SKM-1 treated with dmso at 0.1 percent for 144 hours (cell line): ENCODE measurements around the gene C1orf232.

Experiments
- DNase-seq: peaks from one replicate; lab custom pipeline; 2025; ENCODE audit not compliant: unreplicated experiment; lab: John Stamatoyannopoulos, UW

Gene C1orf232

GRCh38 chr1:26180010-26180506 is 11.3 kb upstream of the C1orf232 start:
- no peak for DNase-seq

GRCh38 chr1:26177182-26177684 is 8.5 kb upstream of the C1orf232 start, which contains the start of gene CNKSR1:
Gene CNKSR1, plus strand, starts transcription at chr1:26177491. Its CDS starts 57 bp downstream, at chr1:26177548.
- DNase-seq: no peak

GRCh38 chr1:26175346-26175745 is 6.6 kb upstream of the C1orf232 start:
- DNase-seq: no peak

- DNase-seq: no peak
Observed at GRCh38 chr1:26171084-26172072, 2.6 kb upstream of the C1orf232 start, which contains the start of gene ZNF593OS. Gene ZNF593OS, minus strand, starts transcription at chr1:26171832. Its CDS starts 171 bp downstream, at chr1:26171661.

DNA sequence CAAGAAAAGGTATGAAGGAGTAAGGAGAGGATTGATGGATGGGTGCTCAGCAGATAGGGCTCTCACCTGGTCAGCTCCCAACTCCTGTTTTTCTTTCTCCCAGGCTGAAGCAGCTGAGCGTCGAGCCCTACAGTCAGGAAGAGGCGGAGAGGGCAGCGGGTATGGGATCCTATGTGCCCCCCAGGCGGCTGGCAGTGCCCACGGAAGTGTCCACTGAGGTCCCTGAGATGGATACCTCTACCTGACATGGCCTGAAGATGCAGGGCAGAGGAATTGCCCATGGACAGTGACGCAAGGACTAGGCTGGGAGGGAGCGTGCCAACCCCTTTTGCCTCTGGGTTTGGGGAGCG is 1.7 kb upstream of the C1orf232 start:
- no peak for DNase-seq

DNA sequence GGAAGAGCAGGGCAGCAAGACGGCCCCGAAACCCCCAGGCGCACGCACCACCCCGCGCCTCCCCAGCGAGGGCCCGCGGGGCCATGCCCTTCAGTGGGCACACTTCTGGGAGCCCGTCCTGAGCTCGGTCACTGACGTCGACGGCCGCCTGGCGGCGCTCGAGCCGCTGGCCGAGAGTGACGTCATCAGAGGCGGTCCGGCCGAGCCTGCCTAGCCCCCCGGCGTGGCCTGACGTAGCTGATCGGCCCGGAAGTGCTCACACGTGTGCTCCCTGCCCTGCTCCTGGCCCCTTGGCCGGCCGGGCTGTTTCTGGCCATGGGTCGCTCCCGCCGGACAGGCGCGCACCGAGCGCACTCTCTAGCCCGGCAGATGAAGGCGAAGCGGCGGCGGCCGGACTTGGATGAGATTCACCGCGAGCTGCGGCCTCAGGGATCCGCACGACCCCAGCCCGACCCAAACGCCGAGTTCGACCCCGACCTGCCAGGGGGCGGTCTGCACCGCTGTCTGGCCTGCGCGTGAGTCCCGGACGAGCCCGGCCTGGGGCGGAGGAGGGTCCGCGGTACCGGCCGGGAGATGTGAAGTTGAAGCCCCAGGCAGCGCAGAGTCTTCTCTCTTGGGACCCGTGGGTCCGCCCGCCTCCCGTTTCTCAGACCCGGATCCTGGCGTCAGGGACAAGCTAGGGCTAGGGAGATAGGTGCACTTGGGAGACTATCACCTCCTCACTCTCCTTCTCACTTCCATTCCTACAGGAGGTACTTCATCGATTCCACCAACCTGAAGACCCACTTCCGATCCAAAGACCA is 1.1 kb upstream of the C1orf232 start, which contains the start of gene ZNF593:
Gene ZNF593 (plus strand): TSS at position 240 of the 803 bp plus-strand sequence. CDS start 76 bp downstream, at position 316.
- peak; percentile 90 for DNase-seq

GRCh38 chr1:26169198-26169554 is 413 bp upstream of the C1orf232 start:
- DNase-seq: no peak

GRCh38 chr1:26166719-26167281 is 2.0 kb downstream of the C1orf232 start:
- DNase-seq: no peak

DNA sequence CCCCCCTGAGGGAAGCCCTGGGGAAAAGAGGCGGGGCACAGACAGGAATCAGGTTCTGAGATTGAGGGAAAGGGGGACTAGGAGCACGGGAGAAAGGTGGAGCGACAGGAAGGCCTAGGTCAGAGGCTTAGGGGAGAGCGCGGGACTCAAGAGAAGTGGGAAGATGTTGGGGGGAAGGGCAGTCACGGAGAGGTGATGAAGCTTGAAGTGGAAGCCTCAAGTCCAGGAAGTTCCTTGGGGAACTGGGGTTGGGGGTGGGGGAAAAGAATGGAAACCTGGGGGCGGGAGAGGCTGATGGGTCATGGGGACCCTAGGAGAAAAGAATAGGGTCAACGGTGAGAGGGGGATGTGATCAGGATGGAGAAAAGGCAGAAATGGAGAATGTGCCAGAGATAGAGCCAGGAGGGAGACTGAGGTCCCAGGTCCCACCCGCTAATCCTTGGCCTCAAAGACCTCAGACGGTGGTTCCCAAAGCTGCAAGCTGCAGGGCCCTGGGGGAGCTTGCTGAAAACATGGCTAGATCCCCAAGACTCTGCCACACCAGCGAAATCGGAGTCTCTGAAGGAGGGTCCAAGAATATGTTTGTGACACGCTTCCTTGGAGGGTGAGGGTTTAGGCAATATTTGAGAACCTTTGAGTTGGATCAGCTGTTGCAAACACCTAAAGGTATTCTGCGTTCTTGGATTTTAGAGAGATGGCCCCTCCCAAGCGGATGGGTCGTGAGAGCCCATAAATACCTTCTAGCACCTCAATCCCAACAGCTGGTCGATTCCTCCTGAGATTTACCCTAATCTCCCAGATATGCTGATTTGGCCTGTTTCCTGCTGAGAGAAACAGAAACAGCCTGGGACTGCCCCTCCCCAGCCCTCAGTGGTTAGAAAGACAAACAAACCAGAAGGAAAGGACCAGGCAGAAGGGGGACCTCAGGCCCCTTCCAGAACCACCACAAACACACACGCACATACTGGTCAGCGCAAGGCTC is 3.6 kb downstream of the C1orf232 start:
- DNase-seq: no peak

DNA sequence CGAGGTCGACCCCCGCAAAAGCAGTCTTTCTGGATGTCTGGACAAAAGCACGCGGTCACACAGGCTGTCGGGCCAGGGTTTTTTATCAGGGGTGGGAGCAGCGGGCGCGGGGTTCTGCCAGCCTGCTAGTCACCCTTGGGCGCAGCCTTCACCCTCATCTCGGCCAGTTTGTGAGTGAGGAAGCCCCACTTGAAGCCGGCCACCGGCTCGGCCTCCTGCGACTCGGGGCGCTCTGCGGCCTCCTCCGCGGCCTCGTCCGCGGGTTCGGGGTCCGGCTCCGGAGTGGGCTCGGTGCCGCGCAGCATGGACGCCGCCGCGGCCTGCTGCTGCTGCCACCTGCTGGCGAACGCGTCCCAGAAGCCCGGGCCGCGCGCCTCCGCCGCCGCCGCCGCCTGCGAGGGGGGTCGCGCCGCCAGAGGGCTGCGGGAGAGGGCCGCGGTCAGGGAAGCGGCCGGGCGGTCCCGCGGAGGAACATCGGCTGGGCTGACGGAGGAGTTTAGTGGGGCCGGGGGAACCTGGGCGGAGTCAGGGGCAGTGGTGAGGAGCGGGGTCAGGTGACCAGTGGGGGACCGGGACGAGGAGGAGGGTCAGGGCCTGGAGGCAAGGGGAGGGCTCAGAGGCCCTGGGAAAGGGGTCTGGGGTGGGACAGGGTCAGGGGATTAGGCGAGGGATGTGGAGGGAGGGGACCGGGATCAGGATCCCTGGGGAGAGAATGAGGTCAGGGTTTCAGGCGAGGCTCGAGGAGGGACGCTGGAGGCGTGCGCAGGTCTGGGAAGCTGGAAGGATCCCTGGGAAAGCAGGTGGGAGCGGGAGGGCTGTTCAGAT is 4.5 kb downstream of the C1orf232 start:
- no peak for DNase-seq

- DNase-seq: no peak
Observed at GRCh38 chr1:26163684-26164035, 5.1 kb downstream of the C1orf232 start.

GRCh38 chr1:26162220-26162709 is 6.5 kb downstream of the C1orf232 start:
- no peak for DNase-seq

DNA sequence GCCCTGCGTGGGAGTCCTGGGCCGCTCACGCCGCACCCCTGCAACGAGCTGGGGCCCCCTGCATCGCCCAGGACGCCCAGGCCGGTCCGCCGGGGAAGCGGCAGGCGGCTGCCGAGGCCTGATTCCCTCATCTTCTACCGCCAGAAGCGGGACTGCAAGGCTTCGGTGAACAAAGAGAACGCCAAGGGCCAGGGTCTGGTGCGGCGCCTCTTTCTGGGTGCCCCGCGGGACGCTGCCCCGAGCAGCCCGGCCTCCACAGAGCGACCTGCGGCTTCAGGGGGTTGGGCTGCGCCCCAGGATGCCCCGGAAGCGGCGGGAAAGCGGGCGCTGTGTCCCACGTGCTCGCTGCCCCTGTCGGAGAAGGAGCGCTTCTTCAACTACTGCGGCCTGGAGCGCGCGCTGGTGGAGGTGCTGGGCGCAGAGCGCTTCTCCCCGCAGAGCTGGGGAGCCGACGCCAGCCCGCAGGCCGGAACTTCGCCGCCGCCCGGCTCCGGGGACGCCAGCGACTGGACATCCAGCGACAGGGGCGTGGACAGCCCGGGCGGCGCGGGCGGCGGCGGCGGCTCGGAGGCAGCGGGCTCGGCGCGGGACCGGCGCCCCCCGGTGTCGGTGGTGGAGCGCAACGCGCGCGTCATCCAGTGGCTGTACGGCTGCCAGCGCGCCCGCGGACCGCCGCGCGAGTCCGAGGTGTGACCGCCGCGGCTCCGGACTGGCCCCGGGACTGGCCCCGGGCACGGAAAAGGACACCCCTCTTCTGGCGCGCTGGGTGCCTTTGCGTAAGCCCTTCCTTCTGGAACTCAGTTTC is 7.1 kb downstream of the C1orf232 start:
- DNase-seq: peak; percentile 41

DNA sequence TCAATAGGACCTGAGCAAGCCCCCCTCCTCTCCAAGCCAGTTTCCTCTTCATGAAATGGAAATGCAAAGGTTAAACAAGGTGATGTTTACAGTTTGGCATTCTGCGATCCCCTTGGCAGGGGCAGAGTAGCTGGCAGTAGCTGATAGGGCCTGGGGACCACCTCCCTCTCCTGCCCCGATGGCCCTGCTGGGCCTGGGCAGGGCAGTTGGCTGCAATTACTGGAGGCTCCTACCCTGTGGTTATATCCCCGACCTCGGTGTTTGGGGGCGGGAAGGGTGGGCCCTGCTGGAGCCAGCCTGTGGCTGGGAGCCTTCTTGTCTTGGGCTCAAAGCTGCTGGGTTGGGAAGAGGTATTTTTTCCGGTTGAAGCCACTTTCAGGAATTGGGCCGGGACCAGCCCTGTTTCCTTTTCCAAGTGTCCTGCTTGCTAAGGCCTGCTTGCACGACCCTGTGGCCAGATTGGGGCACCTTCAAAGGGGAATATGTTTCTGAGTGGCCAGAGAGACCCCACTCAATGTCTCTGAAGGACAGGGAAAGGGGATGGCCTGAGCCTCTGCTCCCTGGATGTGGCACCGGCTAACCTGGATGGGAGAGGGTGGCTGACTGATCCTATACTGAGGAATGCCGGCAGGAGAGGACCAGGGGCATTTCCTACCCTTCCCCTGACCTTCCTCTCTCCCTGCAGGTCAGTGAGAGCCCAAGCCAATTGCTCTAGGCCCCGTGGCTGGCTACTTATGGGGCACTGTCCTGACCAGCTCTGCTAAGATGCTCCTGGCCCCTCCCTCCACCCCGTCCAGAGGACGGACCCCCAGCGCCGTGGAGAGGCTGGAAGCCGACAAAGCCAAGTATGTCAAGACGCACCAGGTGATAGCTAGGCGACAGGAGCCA is 8.0 kb downstream of the C1orf232 start:
- no peak for DNase-seq

- no peak for DNase-seq
Observed at GRCh38 chr1:26159743-26160039, 9.1 kb downstream of the C1orf232 start.

DNA sequence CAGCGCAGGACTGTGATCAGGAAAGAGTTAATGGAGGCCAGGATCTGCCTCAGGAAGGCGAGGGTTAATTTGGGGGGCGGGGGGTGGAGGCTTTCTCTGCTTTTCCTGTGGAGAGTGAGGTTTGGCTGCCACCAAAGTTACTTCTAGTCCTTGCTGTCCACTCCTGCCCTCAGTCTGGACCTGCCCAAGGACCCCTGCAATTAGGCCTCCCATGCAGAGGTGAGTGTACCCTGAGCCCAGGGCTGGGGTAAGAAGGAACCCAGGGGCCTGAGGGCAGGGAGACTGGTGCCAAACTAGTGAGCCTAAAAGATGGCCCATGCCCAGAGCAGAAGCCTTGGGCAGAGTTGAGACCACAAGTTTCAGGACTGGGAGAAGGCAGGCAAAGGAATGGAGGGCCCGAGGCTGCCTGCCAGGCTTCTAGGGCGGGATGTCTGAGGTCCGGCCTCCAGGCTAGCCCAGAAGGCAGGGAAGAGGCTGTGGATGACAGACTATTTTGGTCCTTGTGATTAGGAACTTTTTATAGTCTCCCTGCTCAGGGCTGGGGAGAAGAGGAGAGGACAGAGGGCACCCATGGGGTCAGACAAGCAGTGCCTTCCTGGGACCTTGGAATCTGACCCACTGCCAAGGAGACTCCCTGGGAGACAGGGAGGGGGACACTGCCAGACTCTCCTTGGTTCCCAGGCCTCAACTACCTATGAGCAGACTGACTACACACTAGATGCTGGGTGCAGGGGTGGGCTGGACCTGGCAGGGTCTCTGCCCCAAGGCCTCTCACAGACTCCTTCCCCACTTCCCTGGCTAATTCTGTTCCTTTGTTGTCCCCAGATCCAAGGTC is 9.6 kb downstream of the C1orf232 start, which contains the start of gene FAM110D:
Gene FAM110D (plus strand): TSS at position 172 of the 835 bp plus-strand sequence. CDS start 2,213 bp downstream, outside the sequence.
- no peak for DNase-seq
